ENCODE data around the gene OLFML2A. TPM values are rescaled to one million over a fixed set of nuclear protein-coding genes. Genes with fewer than 3 reads are reported as not detected.

Gene OLFML2A
- total and polyA plus RNA-seq, 2 donors (not counting 1 experiment from before 2014, with no cell fraction given), result 0.76 to 0.88 TPM

DNA sequence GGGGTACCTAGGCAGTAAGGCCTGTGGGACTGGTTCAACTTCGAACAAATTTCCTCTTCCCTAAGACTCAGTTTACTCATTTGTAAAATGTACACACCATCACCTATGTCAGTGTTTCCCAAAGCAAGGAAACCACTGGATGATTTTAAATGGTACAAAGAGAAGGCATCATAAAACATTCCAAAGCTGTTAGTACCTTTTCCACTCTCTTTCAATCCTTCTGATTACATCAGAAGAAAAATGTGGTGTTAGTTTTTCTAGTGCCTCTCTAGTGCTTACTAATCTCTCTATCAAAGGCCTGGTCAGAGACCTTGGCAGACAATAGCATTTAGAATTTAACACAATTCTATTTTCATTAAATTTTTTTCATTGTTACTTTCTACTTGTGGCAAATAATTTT is 24.0 kb upstream of the OLFML2A start:
- no CpG with 5 or more reads among the region's 1 CpG for WGBS (ENCODE audit: insufficient coverage)
- POLR2A ChIA-PET, result no interaction called here
- CTCF ChIA-PET, result no interaction called here
- Mint-ChIP-seq H3K27ac (no peak overlapping the region), H3K9me3 (ENCODE audit: insufficient read depth) (no peaks in the 10 kb centered on the region), H3K27me3 (peaks cover 23% of the 10 kb centered on the region), H3K4me3 (no peak overlapping the region), H3K4me1 (no peaks in the 10 kb centered on the region)
- no peak for TF ChIP-seq CTCF (IDR thresholded peaks at IDR 0.05)
- H3K27me3 ChIP-seq (replicated peaks in 1 of 4; ENCODE audit: control extremely low read depth in 1 of 4, control insufficient read depth in 3 of 4, insufficient read depth in 4 of 4, low read length in 3 of 4), result peaks cover 0 to 4% (median 1%) of the 10 kb centered on the region in 4 experiments
- no peaks in the 10 kb centered on the region for H3K9me3 ChIP-seq (ENCODE audit: control extremely low read depth in 1 of 3, control insufficient read depth in 2 of 3, insufficient read depth in 1 of 3, low read length in 2 of 3)
- no peak overlapping the region for H3K27ac ChIP-seq (ENCODE audit: low read length in 2 of 2)
- no peak overlapping the region for H3K9ac ChIP-seq (ENCODE audit: low read length)
- H3K4me2 ChIP-seq (replicated peaks; ENCODE audit: low read depth, low read length, poor library complexity, severe bottlenecking), result no peak overlapping the region
- DNase-seq, result no peak
- no peaks in the 10 kb centered on the region for H4K20me1 ChIP-seq (ENCODE audit: control insufficient read depth, insufficient read depth, low read length, poor library complexity, severe bottlenecking)
- intact Hi-C loops (cut with micrococcal nuclease), result no loop called here
- no peak for ATAC-seq (ENCODE audit: low read depth)
- H3K4me1 ChIP-seq (ENCODE audit: control insufficient read depth in 2 of 2, insufficient read depth in 2 of 2, low read length in 2 of 2), result peaks cover under 1 to 4% of the 10 kb centered on the region in 2 donors
- no peak overlapping the region for H2AFZ ChIP-seq (ENCODE audit: insufficient read depth, low read depth, low read length, poor library complexity, severe bottlenecking)
- H3K79me2 ChIP-seq (ENCODE audit: control insufficient read depth, insufficient read depth, low read length), result no peaks in the 10 kb centered on the region
- no peaks in the 10 kb centered on the region for H3K36me3 ChIP-seq (replicated peaks in 1 of 2; ENCODE audit: control extremely low read depth in 1 of 2, control insufficient read depth in 1 of 2, extremely low read depth in 1 of 2, insufficient read depth in 2 of 2, low read length in 1 of 2)
- H3K4me3 ChIP-seq (ENCODE audit: control extremely low read depth in 1 of 5, extremely low read depth in 1 of 5, insufficient read depth in 1 of 5, low read depth in 2 of 5, low read length in 4 of 5), result no peak overlapping the region

- Histone ChIP-seq H3K4me3 (ENCODE audit: control extremely low read depth in 1 of 5, extremely low read depth in 1 of 5, insufficient read depth in 1 of 5, low read depth in 2 of 5, low read length in 4 of 5) (no peak overlapping the region), H3K79me2 (ENCODE audit: control insufficient read depth, insufficient read depth, low read length) (no peaks in the 10 kb centered on the region), H3K4me1 (ENCODE audit: control insufficient read depth in 2 of 2, insufficient read depth in 2 of 2, low read length in 2 of 2) (peaks cover 4 to 6% of the 10 kb centered on the region in 2 donors), H4K20me1 (ENCODE audit: control insufficient read depth, insufficient read depth, low read length, poor library complexity, severe bottlenecking) (no peaks in the 10 kb centered on the region), H3K27ac (ENCODE audit: low read length in 2 of 2) (no peak overlapping the region), H2AFZ (ENCODE audit: insufficient read depth, low read depth, low read length, poor library complexity, severe bottlenecking) (no peak overlapping the region), H3K9me3 (ENCODE audit: control extremely low read depth in 1 of 3, control insufficient read depth in 2 of 3, insufficient read depth in 1 of 3, low read length in 2 of 3) (no peaks in the 10 kb centered on the region), H3K9ac (ENCODE audit: low read length) (no peak overlapping the region), H3K4me2 (replicated peaks; ENCODE audit: low read depth, low read length, poor library complexity, severe bottlenecking) (no peak overlapping the region), H3K36me3 (replicated peaks in 1 of 2; ENCODE audit: control extremely low read depth in 1 of 2, control insufficient read depth in 1 of 2, extremely low read depth in 1 of 2, insufficient read depth in 2 of 2, low read length in 1 of 2) (no peaks in the 10 kb centered on the region), H3K27me3 (replicated peaks in 1 of 4; ENCODE audit: control extremely low read depth in 1 of 4, control insufficient read depth in 3 of 4, insufficient read depth in 4 of 4, low read length in 3 of 4) (peaks cover 0 to 4% (median 1%) of the 10 kb centered on the region in 4 experiments)
- no peak for TF ChIP-seq CTCF (IDR thresholded peaks at IDR 0.05)
- no peak for TF ChIP-seq EZH2 (IDR thresholded peaks at IDR 0.05; ENCODE audit: borderline replicate concordance, insufficient read depth, low read depth, low read length, poor library complexity, severe bottlenecking)
- H3K27ac Mint-ChIP-seq, result no peak overlapping the region
- ChIA-PET POLR2A (interaction anchor here (0.6 kb wide), 1 partner anchor 468 kb away, joined by 6 read pairs; no protein-coding TSS in a partner anchor), CTCF (no interaction called here)
- H3K27me3 Mint-ChIP-seq, result peaks cover 23% of the 10 kb centered on the region
- 72% methylated on average over 3 of the region's 4 CpGs for WGBS (ENCODE audit: insufficient coverage)
- no peak for DNase-seq
- H3K4me1 Mint-ChIP-seq, result peaks cover 3% of the 10 kb centered on the region
- H3K4me3 Mint-ChIP-seq, result no peak overlapping the region
- no peak for ATAC-seq (ENCODE audit: low read depth)
- H3K9me3 Mint-ChIP-seq (ENCODE audit: insufficient read depth), result no peaks in the 10 kb centered on the region
- intact Hi-C loops (cut with micrococcal nuclease), result no loop called here
These were observed 22.6 kb upstream of the OLFML2A start for GRCh38 chr9:124754289-124754688.

Data from B cell (primary cell).